ENCODE results near the gene NADSYN1. TPM values are rescaled to one million over a fixed set of nuclear protein-coding genes. Genes with fewer than 3 reads are reported as not detected.

Gene NADSYN1
- total RNA-seq, 3 donors from 2014 or later (not counting 1 experiment from before 2014, with no cell fraction given): 134 to 156 (median 150) TPM

DNA sequence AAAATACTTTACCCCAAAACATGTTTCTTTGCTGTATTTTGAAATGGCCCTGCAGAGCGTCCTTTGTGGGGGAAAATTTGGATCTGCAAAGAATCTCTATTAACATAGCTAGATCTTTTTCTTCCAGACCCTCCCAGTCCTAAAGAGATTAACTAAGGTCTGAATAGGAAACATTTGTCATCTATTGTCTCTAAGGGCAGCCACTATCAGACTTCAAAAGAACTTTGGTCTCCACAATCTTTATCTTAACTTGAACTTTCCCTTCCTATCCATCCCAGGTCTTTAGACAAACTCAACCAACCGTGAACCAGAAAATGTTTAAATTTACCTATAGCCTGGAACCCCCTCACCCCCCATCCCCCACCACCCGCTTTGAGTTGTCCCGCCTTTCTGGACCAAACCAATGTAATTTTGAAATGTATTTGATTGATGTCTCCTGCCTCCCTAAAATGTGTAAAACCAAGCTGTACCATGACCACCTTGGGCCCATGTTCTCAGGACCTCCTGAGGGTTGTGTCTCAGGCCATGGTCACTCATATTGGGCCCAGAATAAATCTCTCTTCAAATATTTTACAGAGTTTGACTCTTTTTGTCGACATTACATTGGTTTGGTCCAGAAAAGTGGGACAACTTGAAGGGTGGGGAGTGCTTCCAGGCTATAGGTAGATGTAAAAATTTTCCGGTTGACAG lies 91.7 kb downstream of the NADSYN1 start:
- no peaks in the 10 kb centered on the region for H3K9me3 ChIP-seq (ENCODE audit: control insufficient read depth, insufficient read depth, low read length)
- TF ChIP-seq, protein P1, sequence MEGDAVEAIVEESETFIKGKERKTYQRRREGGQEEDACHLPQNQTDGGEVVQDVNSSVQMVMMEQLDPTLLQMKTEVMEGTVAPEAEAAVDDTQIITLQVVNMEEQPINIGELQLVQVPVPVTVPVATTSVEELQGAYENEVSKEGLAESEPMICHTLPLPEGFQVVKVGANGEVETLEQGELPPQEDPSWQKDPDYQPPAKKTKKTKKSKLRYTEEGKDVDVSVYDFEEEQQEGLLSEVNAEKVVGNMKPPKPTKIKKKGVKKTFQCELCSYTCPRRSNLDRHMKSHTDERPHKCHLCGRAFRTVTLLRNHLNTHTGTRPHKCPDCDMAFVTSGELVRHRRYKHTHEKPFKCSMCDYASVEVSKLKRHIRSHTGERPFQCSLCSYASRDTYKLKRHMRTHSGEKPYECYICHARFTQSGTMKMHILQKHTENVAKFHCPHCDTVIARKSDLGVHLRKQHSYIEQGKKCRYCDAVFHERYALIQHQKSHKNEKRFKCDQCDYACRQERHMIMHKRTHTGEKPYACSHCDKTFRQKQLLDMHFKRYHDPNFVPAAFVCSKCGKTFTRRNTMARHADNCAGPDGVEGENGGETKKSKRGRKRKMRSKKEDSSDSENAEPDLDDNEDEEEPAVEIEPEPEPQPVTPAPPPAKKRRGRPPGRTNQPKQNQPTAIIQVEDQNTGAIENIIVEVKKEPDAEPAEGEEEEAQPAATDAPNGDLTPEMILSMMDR (IDR thresholded peaks at IDR 0.05): no peak
- H3K9me3 Mint-ChIP-seq: no peaks in the 10 kb centered on the region
- H3K27ac ChIP-seq (ENCODE audit: low read length): no peak overlapping the region
- ATAC-seq (no peak), DNase-seq (no peak)
- WGBS (ENCODE audit: insufficient coverage): 91% methylated on average over 4 of the region's 6 CpGs
- H3K4me1 ChIP-seq (ENCODE audit: control insufficient read depth, insufficient read depth, low read length): no peaks in the 10 kb centered on the region
- no peak overlapping the region for H3K4me3 Mint-ChIP-seq
- no peak overlapping the region for H3K27ac Mint-ChIP-seq
- H3K27me3 Mint-ChIP-seq (ENCODE audit: low read depth in 2 of 2): peaks cover 24 to 26% of the 10 kb centered on the region in 2 donors
- no peak overlapping the region for H3K4me3 ChIP-seq (ENCODE audit: low read length)
- H3K36me3 ChIP-seq (ENCODE audit: control insufficient read depth, insufficient read depth, low read length): no peaks in the 10 kb centered on the region
- H3K36me3 Mint-ChIP-seq: no peaks in the 10 kb centered on the region
- intact Hi-C loops (cut with micrococcal nuclease): no loop called here
- H3K4me1 Mint-ChIP-seq: peaks cover 7 to 17% of the 10 kb centered on the region in 2 donors
- no peaks in the 10 kb centered on the region for H3K27me3 ChIP-seq (ENCODE audit: control insufficient read depth, insufficient read depth, low read length)

DNA sequence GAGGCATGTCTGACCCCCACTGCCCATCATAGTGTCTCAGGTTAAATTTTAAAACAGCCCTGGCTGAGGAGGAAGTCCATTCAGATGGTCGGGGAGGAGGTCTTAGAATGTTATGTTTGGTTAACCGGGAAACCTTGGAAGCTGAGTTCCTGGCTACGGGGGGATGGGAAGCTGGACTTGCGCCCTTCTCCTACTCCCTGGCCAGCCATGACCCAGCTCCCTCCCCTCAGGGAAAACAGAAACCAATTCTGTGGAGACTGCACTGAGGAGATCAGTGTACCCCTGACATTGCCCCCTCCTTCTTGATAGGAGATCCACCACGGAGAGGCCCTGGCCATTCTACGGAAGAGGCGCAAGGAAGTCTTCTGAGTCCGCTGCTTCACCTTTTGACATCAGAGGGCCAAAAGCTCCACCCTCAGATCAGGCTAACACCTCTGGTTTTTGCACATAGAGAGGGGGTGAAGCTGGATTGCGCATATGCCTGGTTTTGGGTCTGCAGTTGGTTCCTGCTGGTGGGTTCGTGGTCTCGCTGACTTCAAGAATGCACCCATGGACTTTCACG lies 92.5 kb downstream of the NADSYN1 start:
- no peaks in the 10 kb centered on the region for H3K27me3 ChIP-seq (ENCODE audit: control insufficient read depth, insufficient read depth, low read length)
- peaks cover 7 to 17% of the 10 kb centered on the region in 2 donors for H3K4me1 Mint-ChIP-seq
- peaks cover 24 to 26% of the 10 kb centered on the region in 2 donors for H3K27me3 Mint-ChIP-seq (ENCODE audit: low read depth in 2 of 2)
- H3K4me1 ChIP-seq (ENCODE audit: control insufficient read depth, insufficient read depth, low read length): no peaks in the 10 kb centered on the region
- H3K36me3 ChIP-seq (ENCODE audit: control insufficient read depth, insufficient read depth, low read length): no peaks in the 10 kb centered on the region
- H3K9me3 ChIP-seq (ENCODE audit: control insufficient read depth, insufficient read depth, low read length): no peaks in the 10 kb centered on the region
- no peaks in the 10 kb centered on the region for H3K36me3 Mint-ChIP-seq
- intact Hi-C loops (cut with micrococcal nuclease): no loop called here
- WGBS (ENCODE audit: insufficient coverage): 86% methylated on average over 12 of the region's 12 CpGs
- ATAC-seq: no peak
- no peak for DNase-seq
- no peaks in the 10 kb centered on the region for H3K9me3 Mint-ChIP-seq
- no peak overlapping the region for H3K4me3 ChIP-seq (ENCODE audit: low read length)
- H3K27ac ChIP-seq (ENCODE audit: low read length): no peak overlapping the region
- H3K27ac Mint-ChIP-seq: no peak overlapping the region
- TF ChIP-seq, protein P1 (IDR thresholded peaks at IDR 0.05): no peak
- H3K4me3 Mint-ChIP-seq: no peak overlapping the region

DNA sequence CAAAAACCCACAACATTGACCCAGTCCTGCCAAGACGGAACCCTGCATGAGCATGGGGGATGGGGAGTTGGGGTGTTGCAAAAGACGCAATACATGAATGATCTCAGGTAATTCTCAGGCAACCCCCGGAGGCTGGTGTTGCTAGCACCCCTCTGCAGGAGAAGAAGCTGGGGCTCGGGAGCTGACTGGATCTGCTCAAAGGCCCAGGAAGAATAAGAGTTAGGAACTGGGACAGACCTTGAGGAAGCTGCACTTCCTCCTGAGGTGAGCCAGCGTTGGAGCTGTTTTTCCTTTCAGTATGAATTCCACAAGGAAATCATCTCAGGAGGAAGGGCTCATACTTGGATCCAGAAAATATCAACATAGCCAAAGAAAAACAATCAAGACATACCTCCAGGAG lies 95.1 kb downstream of the NADSYN1 start, which contains the start of gene KRTAP5-9:
Gene KRTAP5-9, plus strand, starts transcription at position 301 of the 400 bp plus-strand sequence. CDS start 238 bp downstream, outside the sequence.
- Histone ChIP-seq H3K4me1 (ENCODE audit: control insufficient read depth, insufficient read depth, low read length) (no peaks in the 10 kb centered on the region), H3K4me3 (ENCODE audit: low read length) (no peak within 1 kb of the TSS), H3K36me3 (ENCODE audit: control insufficient read depth, insufficient read depth, low read length) (no peaks in the 10 kb centered on the region), H3K9me3 (ENCODE audit: control insufficient read depth, insufficient read depth, low read length) (no peaks in the 10 kb centered on the region), H3K27me3 (ENCODE audit: control insufficient read depth, insufficient read depth, low read length) (no peaks in the 10 kb centered on the region), H3K27ac (ENCODE audit: low read length) (no peak within 1 kb of the TSS)
- Mint-ChIP-seq H3K27ac (no peak within 1 kb of the TSS), H3K4me1 (peaks cover 7 to 14% of the 10 kb centered on the region in 2 donors), H3K9me3 (no peaks in the 10 kb centered on the region), H3K27me3 (ENCODE audit: low read depth in 2 of 2) (peaks cover 18 to 33% of the 10 kb centered on the region in 2 donors), H3K4me3 (no peak within 1 kb of the TSS), H3K36me3 (no peaks in the 10 kb centered on the region)
- ATAC-seq (no peak), DNase-seq (no peak)
- whole genome bisulfite sequencing (ENCODE audit: insufficient coverage): 90% methylated on average over 5 of the region's 5 CpGs
- intact Hi-C loops (cut with micrococcal nuclease): no loop called here
- TF ChIP-seq, protein P1 (IDR thresholded peaks at IDR 0.05): no peak

All from natural killer cell (primary cell).